M059J (cell line): ENCODE measurements around the gene ISCU. TPM values are rescaled to one million over a fixed set of nuclear protein-coding genes. Genes with fewer than 3 reads are reported as not detected.
A peak's percentile ranks its signal among the peaks of the same experiment; 100 is the strongest.

Experiments used
- DNase-seq: peaks from one replicate; pipeline ENCODE4 v3.0.0-alpha.2; 2012; ENCODE audit warnings: low read depth
- total RNA-seq: library from RNA; depleted of rRNA; stranded (reverse); fragments of >200 nt; shearing (Covaris generic); gene quantifications from 2 replicates; pipeline ENCODE4 v1.2.3, GENCODE V29; 2014; rRNA removed

Gene ISCU
- 90.9 and 102 TPM in 2 replicates for total RNA-seq

- peak; percentile 94 for DNase-seq
Measured at GRCh38 chr12:108562348-108563135, at the start of gene ISCU. ISCU (plus strand) TSS chr12:108562596; CDS start chr12:108562623, 27 bp downstream.

GRCh38 chr12:108514468-108514972 is 47.9 kb upstream of the ISCU start:
- DNase-seq = no peak

- DNase-seq = peak; percentile 99
Measured at GRCh38 chr12:108514973-108515814, 47.2 kb upstream of the ISCU start, which contains the start of gene FICD. FICD (plus strand) TSS chr12:108515277; CDS start chr12:108516973, 1,696 bp downstream.

- peak; percentile 6 for DNase-seq
Measured at GRCh38 chr12:108515916-108516315, 46.5 kb upstream of the ISCU start.

GRCh38 chr12:108516511-108517275 is 45.7 kb upstream of the ISCU start:
- DNase-seq = peak; percentile 25

- DNase-seq = no peak
Measured at GRCh38 chr12:108517288-108518100, 44.9 kb upstream of the ISCU start.

- no peak for DNase-seq
Measured at GRCh38 chr12:108518101-108518715, 44.2 kb upstream of the ISCU start.

GRCh38 chr12:108518716-108519496 is 43.5 kb upstream of the ISCU start:
- no peak for DNase-seq

- no peak for DNase-seq
Measured at GRCh38 chr12:108519558-108519957, 42.8 kb upstream of the ISCU start.

- no peak for DNase-seq
Measured at GRCh38 chr12:108523365-108523764, 39.0 kb upstream of the ISCU start.

GRCh38 chr12:108525681-108526080 is 36.7 kb upstream of the ISCU start:
- DNase-seq = peak; percentile 71

GRCh38 chr12:108526482-108527165 is 35.8 kb upstream of the ISCU start:
- peak; percentile 42 for DNase-seq

GRCh38 chr12:108527166-108527496 is 35.3 kb upstream of the ISCU start:
- DNase-seq = no peak

GRCh38 chr12:108530161-108530560 is 32.2 kb upstream of the ISCU start:
- DNase-seq = no peak

GRCh38 chr12:108531929-108532848 is 30.2 kb upstream of the ISCU start:
- no peak for DNase-seq

GRCh38 chr12:108538146-108538545 is 24.2 kb upstream of the ISCU start:
- no peak for DNase-seq

- DNase-seq = no peak
Measured at GRCh38 chr12:108538616-108539195, 23.7 kb upstream of the ISCU start.

- no peak for DNase-seq
Measured at GRCh38 chr12:108542320-108542719, 20.1 kb upstream of the ISCU start.
